ENCODE results near the gene GALNT10. TPM values are rescaled to one million over a fixed set of nuclear protein-coding genes. Genes with fewer than 3 reads are reported as not detected.

GALNT10 gene
- total RNA-seq, 4 donors from 2014 or later, result 5.7 to 25.2 (median 9.7) TPM

GRCh38 chr5:154284433-154284832 is 93.9 kb downstream of the GALNT10 start:
- TF ChIP-seq POLR2A (IDR thresholded peaks at IDR 0.05) (no peak), CTCF (IDR thresholded peaks at IDR 0.05) (no peak)

GRCh38 chr5:154285661-154286408 is 95.3 kb downstream of the GALNT10 start:
- no peak for TF ChIP-seq POLR2A (IDR thresholded peaks at IDR 0.05)
- TF ChIP-seq CTCF (IDR thresholded peaks at IDR 0.05), result no peak
- H3K4me3 ChIP-seq (ENCODE audit: low read depth, poor library complexity, severe bottlenecking), result no peak overlapping the region
- WGBS, 2 donors, result 75 to 90% methylated on average over 4 of the region's 4 CpGs
- DNase-seq (ENCODE audit: low spot score in 2 of 2), result no peak
- intact Hi-C loops (cut with DNase I; ENCODE audit: low total_unique reads), result no loop called here

More at GRCh38 chr5:154284433-154284832, 93.9 kb downstream of the GALNT10 start:
- no peak for DNase-seq (ENCODE audit: low spot score in 2 of 2)
- no peak overlapping the region for H3K4me3 ChIP-seq (ENCODE audit: low read depth, poor library complexity, severe bottlenecking)
- intact Hi-C loops (cut with DNase I; ENCODE audit: low total_unique reads), result no loop called here
- 78 to 84% methylated on average over 2 of the region's 2 CpGs for WGBS, 2 donors

GRCh38 chr5:154286557-154286956 is 96.0 kb downstream of the GALNT10 start:
- no peak overlapping the region for H3K4me3 ChIP-seq (ENCODE audit: low read depth, poor library complexity, severe bottlenecking)
- DNase-seq (ENCODE audit: low spot score in 2 of 2), result no peak
- intact Hi-C loops (cut with DNase I; ENCODE audit: low total_unique reads), result no loop called here
- WGBS, 2 donors, result 88 to 92% methylated on average over 3 of the region's 3 CpGs
- TF ChIP-seq POLR2A (IDR thresholded peaks at IDR 0.05) (no peak), CTCF (IDR thresholded peaks at IDR 0.05) (no peak)

- TF ChIP-seq CTCF (IDR thresholded peaks at IDR 0.05), result no peak
- no peak for TF ChIP-seq POLR2A (IDR thresholded peaks at IDR 0.05)
- DNase-seq (ENCODE audit: low spot score in 2 of 2), result no peak
- WGBS, 2 donors, result 74% methylated on average over 5 of the region's 5 CpGs
- intact Hi-C loops (cut with DNase I; ENCODE audit: low total_unique reads), result no loop called here
- no peak overlapping the region for H3K4me3 ChIP-seq (ENCODE audit: low read depth, poor library complexity, severe bottlenecking)
Observed at GRCh38 chr5:154287136-154287535, 96.6 kb downstream of the GALNT10 start.

- TF ChIP-seq POLR2A (IDR thresholded peaks at IDR 0.05), result no peak
- no peak for DNase-seq (ENCODE audit: low spot score in 2 of 2)
- WGBS, 2 donors, result 33% methylated on average over 2 of the region's 2 CpGs
- intact Hi-C loops (cut with DNase I; ENCODE audit: low total_unique reads), result no loop called here
- H3K4me3 ChIP-seq (ENCODE audit: low read depth, poor library complexity, severe bottlenecking), result no peak overlapping the region
Observed at GRCh38 chr5:154288145-154288544, 97.6 kb downstream of the GALNT10 start.

GRCh38 chr5:154291917-154292316 is 101.4 kb downstream of the GALNT10 start:
- intact Hi-C loops (cut with DNase I; ENCODE audit: low total_unique reads), result no loop called here
- TF ChIP-seq CTCF (IDR thresholded peaks at IDR 0.05) (no peak), POLR2A (IDR thresholded peaks at IDR 0.05) (no peak)
- H3K4me3 ChIP-seq (ENCODE audit: low read depth, poor library complexity, severe bottlenecking), result no peak overlapping the region
- DNase-seq (ENCODE audit: low spot score in 2 of 2), result no peak
- 89 to 94% methylated on average over 5 of the region's 5 CpGs for WGBS, 2 donors

Data from lower leg skin (tissue), 4 donors.